GM12872 (cell line): ENCODE measurements around the gene SCRN2.

ENCODE experiments used
- CTCF ChIP-seq: IDR thresholded peaks from 3 replicates; pipeline ENCODE4 v1.5.1; 2011; ENCODE audit warnings: low read depth, mild to moderate bottlenecking, low read length, moderate library complexity; ENCODE audit not compliant: insufficient read depth

The SCRN2 gene

GRCh38 chr17:47821424-47822391 lies 19.4 kb downstream of the SCRN2 start, which contains the start of gene OSBPL7:
Gene OSBPL7 (minus strand): TSS chr17:47821794. CDS start chr17:47820278, 1,516 bp downstream.
- TF ChIP-seq CTCF, result peak; percentile 36; the same call in 2 of the 3 replicates

- no peak for TF ChIP-seq CTCF
These were observed 20.0 kb downstream of the SCRN2 start for GRCh38 chr17:47821031-47821423.

GRCh38 chr17:47820033-47820789 lies 20.9 kb downstream of the SCRN2 start:
- no peak for TF ChIP-seq CTCF

GRCh38 chr17:47819475-47819874 lies 21.6 kb downstream of the SCRN2 start:
- TF ChIP-seq CTCF, result no peak

- no peak for TF ChIP-seq CTCF
These were observed 22.9 kb downstream of the SCRN2 start for GRCh38 chr17:47818002-47818695.

- no peak for TF ChIP-seq CTCF
These were observed 24.1 kb downstream of the SCRN2 start for GRCh38 chr17:47816947-47817346.
